CD14-positive monocyte (primary cell): Measurements from ENCODE around the gene FBXL15. TPM values are rescaled to one million over a fixed set of nuclear protein-coding genes. Genes with fewer than 3 reads are reported as not detected.
A peak's percentile ranks its signal among the peaks of the same experiment; 100 is the strongest.

ENCODE experiments used
- DNase-seq, 3 donors: peaks; one replicate each; pipeline ENCODE4 v3.0.0-alpha.2; 2011 to 2022
- H2AFZ ChIP-seq: 2 replicates; pipeline ENCODE4 v1.6.0; 2012; ENCODE audit warnings: mild to moderate bottlenecking, low read depth, low read length, inconsistent platforms; ENCODE audit not compliant: insufficient read depth, poor library complexity, severe bottlenecking
- H3K27ac ChIP-seq, 2 donors: 1 replicate in 1 of 2; 2 replicates in 1 of 2; pipeline ENCODE4 v1.5.1; 2012 to 2013; ENCODE audit warnings: low read length in 2 of 2, control low read depth in 1 of 2, inconsistent platforms in 1 of 2, low read depth in 1 of 2, mild to moderate bottlenecking in 1 of 2
- H3K27me3 ChIP-seq, 2 donors: one replicate each; pipeline versions ENCODE4 v1.6.0 to v1.6.1; 2011 to 2013; ENCODE audit warnings: low read length in 2 of 2; ENCODE audit not compliant: control insufficient read depth in 2 of 2, insufficient read depth in 2 of 2
- H3K36me3 ChIP-seq, 2 donors: replicated peaks in 1 of 2; 1 replicate in 1 of 2; 2 replicates in 1 of 2; pipeline versions ENCODE4 v1.5.1 to v1.6.1; 2012 to 2013; ENCODE audit warnings: low read length in 2 of 2, control low read depth in 1 of 2, inconsistent platforms in 1 of 2, mild to moderate bottlenecking in 1 of 2; ENCODE audit not compliant: insufficient read depth in 2 of 2, control insufficient read depth in 1 of 2
- H3K4me1 ChIP-seq, 2 donors: 1 replicate in 1 of 2; 2 replicates in 1 of 2; pipeline versions ENCODE4 v1.5.1 to v1.6.1; 2012 to 2013; ENCODE audit warnings: low read length in 2 of 2, control low read depth in 1 of 2, inconsistent platforms in 1 of 2, mild to moderate bottlenecking in 1 of 2, moderate library complexity in 1 of 2; ENCODE audit not compliant: insufficient read depth in 2 of 2, control insufficient read depth in 1 of 2
- H3K4me2 ChIP-seq: replicated peaks from 2 replicates; pipeline ENCODE3; 2012; ENCODE audit warnings: low read length, moderate library complexity, mild to moderate bottlenecking; ENCODE audit not compliant: poor library complexity, severe bottlenecking; ENCODE audit errors: extremely low read depth
- H3K4me3 ChIP-seq, 3 experiments: fragments of 200-600 bp in 1 of 3; sonication (generic) in 1 of 3; replicated peaks in 1 of 3; 1 replicate in 2 of 3; 2 replicates in 1 of 3; pipeline ENCODE4 v1.5.1; 2011 to 2013; ENCODE audit warnings: low read length in 3 of 3, mild to moderate bottlenecking in 3 of 3, control low read depth in 2 of 3, low read depth in 2 of 3, inconsistent platforms in 1 of 3, moderate library complexity in 1 of 3
- H3K79me2 ChIP-seq: 2 replicates; pipeline ENCODE4 v1.6.0; 2012; ENCODE audit warnings: mild to moderate bottlenecking, control low read depth, inconsistent platforms, low read length, moderate library complexity; ENCODE audit not compliant: insufficient read depth
- H3K9ac ChIP-seq: 2 replicates; pipeline ENCODE4 v1.6.0; 2017; ENCODE audit warnings: low read length, mild to moderate bottlenecking; ENCODE audit not compliant: insufficient read depth, poor library complexity, severe bottlenecking
- H3K9me3 ChIP-seq, 2 donors: replicated peaks in 1 of 2; 1 replicate in 1 of 2; 2 replicates in 1 of 2; pipeline versions ENCODE4 v1.5.1 to v1.6.1; 2012 to 2013; ENCODE audit warnings: low read length in 2 of 2, control low read depth in 1 of 2; ENCODE audit not compliant: control insufficient read depth in 1 of 2, insufficient read depth in 1 of 2
- H4K20me1 ChIP-seq: 2 replicates; pipeline ENCODE4 v1.6.0; 2012; ENCODE audit warnings: mild to moderate bottlenecking, low read length, control low read depth, moderate library complexity; ENCODE audit not compliant: insufficient read depth
- H3K27ac Mint-ChIP-seq, 7 donors: one replicate each; pipeline ENCODE4 v1.8.0; 2020; ENCODE audit warnings: mild to moderate bottlenecking in 7 of 7, mixed read lengths in 7 of 7, moderate library complexity in 6 of 7, inconsistent platforms in 2 of 7
- H3K27me3 Mint-ChIP-seq, 3 donors: one replicate each; pipeline ENCODE4 v1.8.0; 2021 to 2022; ENCODE audit warnings: low read depth in 3 of 3, mild to moderate bottlenecking in 3 of 3, mixed read lengths in 3 of 3, moderate library complexity in 3 of 3, inconsistent platforms in 1 of 3
- H3K36me3 Mint-ChIP-seq, 2 donors: one replicate each; pipeline ENCODE4 v1.8.0; 2020; ENCODE audit warnings: mixed read lengths in 2 of 2, inconsistent platforms in 1 of 2, mild to moderate bottlenecking in 1 of 2
- H3K4me1 Mint-ChIP-seq: one replicate; pipeline ENCODE4 v1.8.0; 2020; ENCODE audit warnings: mild to moderate bottlenecking, mixed read lengths
- H3K4me3 Mint-ChIP-seq, 2 donors: one replicate each; pipeline ENCODE4 v1.8.0; 2020; ENCODE audit warnings: mild to moderate bottlenecking in 2 of 2, mixed read lengths in 2 of 2, moderate library complexity in 1 of 2
- H3K9me3 Mint-ChIP-seq, 7 donors: one replicate each; pipeline ENCODE4 v1.8.0; 2020 to 2022; ENCODE audit warnings: mixed read lengths in 7 of 7, mild to moderate bottlenecking in 6 of 7, moderate library complexity in 6 of 7, inconsistent platforms in 2 of 7
- CTCF ChIP-seq: fragments of 200-600 bp; IDR thresholded peaks from one replicate; pipeline ENCODE4 v1.8.0; 2022; ENCODE audit warnings: antibody characterized with exemption, mild to moderate bottlenecking
- WGBS: methylation state at CpG from one replicate; pipeline ENCODE4 v1.1.5; 2013; ENCODE audit warnings: missing lambda C conversion rate; ENCODE audit not compliant: insufficient coverage; 5-methylcytosine and 5-hydroxymethylcytosine counted together
- intact Hi-C, 2 donors: fragments of 100-400 bp; cut with micrococcal nuclease; formaldehyde crosslinking; loops; one replicate each; pipeline versions ENCODE4 v1.15.0 to v1.15.1; 2023
- polyA plus RNA-seq, 3 donors: library from polyadenylated mRNA; depleted of rRNA in 1 of 3; unstranded in 2 of 3; stranded (reverse) in 1 of 3; fragments of 300-500 nt in 2 of 3; fragments of >200 nt in 1 of 3; fragmentation: Illumina TruSeq in 2 of 3; gene quantifications; 1 replicate in 2 of 3; 2 replicates in 1 of 3; pipeline ENCODE4 v1.2.3, GENCODE V29; 2012 to 2021

The FBXL15 gene
- polyA plus RNA-seq, 3 donors, result 16.0 to 36.3 (median 25.5) TPM

GRCh38 chr10:102451105-102451969 is 30.7 kb downstream of the FBXL15 start, which contains the start of gene C10orf95:
TSS of gene C10orf95 (minus strand) at chr10:102451543. CDS start at chr10:102451093, 450 bp downstream.
- peak within 1 kb of the TSS; percentile 89 for H2AFZ ChIP-seq
- H3K4me2 ChIP-seq, result peak within 1 kb of the TSS; percentile 96
- peaks cover 4 to 5% of the 10 kb centered on the region in 2 donors for H3K36me3 Mint-ChIP-seq
- peak within 1 kb of the TSS; percentile 80 to 94 for H3K4me3 Mint-ChIP-seq
- H3K9ac ChIP-seq, result peak within 1 kb of the TSS; percentile 83
- intact Hi-C loops, result no loop called here
- peaks cover 66 to 73% of the 10 kb centered on the region in 2 donors for H3K4me1 ChIP-seq
- no peak for TF ChIP-seq CTCF
- peaks cover 0 to 4% (median 0%) of the 10 kb centered on the region in 7 donors for H3K9me3 Mint-ChIP-seq
- H3K36me3 ChIP-seq, result no peaks in the 10 kb centered on the region
- peaks cover 64% of the 10 kb centered on the region for H3K4me1 Mint-ChIP-seq
- H3K27ac ChIP-seq, result peak within 1 kb of the TSS; percentile 89 to 98
- 21% methylated on average over 25 of the region's 28 CpGs for WGBS
- no peaks in the 10 kb centered on the region for H3K9me3 ChIP-seq
- peak within 1 kb of the TSS; percentile 63 to 84 (median 80) for H3K4me3 ChIP-seq
- peaks cover 0 to 2% (median 0%) of the 10 kb centered on the region in 3 donors for H3K27me3 Mint-ChIP-seq
- DNase-seq, result no peak
- H4K20me1 ChIP-seq, result no peaks in the 10 kb centered on the region
- H3K79me2 ChIP-seq, result peaks cover 14% of the 10 kb centered on the region
- H3K27me3 ChIP-seq, result no peaks in the 10 kb centered on the region
- H3K27ac Mint-ChIP-seq, result peak within 1 kb of the TSS; percentile 98 to 100 (median 98)

GRCh38 chr10:102452672-102453340 is 32.2 kb downstream of the FBXL15 start:
- H3K4me1 Mint-ChIP-seq, result peaks cover 74% of the 10 kb centered on the region
- peak overlapping the region in 1 of 3 experiments; percentile 84 for H3K4me3 ChIP-seq
- DNase-seq, result peak; percentile 95 to 98 (median 98)
- H3K27ac Mint-ChIP-seq, result peak overlapping the region; percentile 98 to 100 (median 98)
- no peak overlapping the region for H2AFZ ChIP-seq
- no peak for TF ChIP-seq CTCF
- peaks cover 0 to 4% (median 0%) of the 10 kb centered on the region in 7 donors for H3K9me3 Mint-ChIP-seq
- H3K9me3 ChIP-seq, result no peaks in the 10 kb centered on the region
- H3K27me3 ChIP-seq, result no peaks in the 10 kb centered on the region
- H3K4me2 ChIP-seq, result peak overlapping the region; percentile 38
- no peaks in the 10 kb centered on the region for H4K20me1 ChIP-seq
- H3K79me2 ChIP-seq, result peaks cover 14% of the 10 kb centered on the region
- peak overlapping the region; percentile 77 for H3K9ac ChIP-seq
- no peaks in the 10 kb centered on the region for H3K36me3 ChIP-seq
- peaks cover 0 to 2% (median 0%) of the 10 kb centered on the region in 3 donors for H3K27me3 Mint-ChIP-seq
- no CpG with 5 or more reads among the region's 3 CpGs for WGBS
- intact Hi-C loops, result no loop called here
- peak overlapping the region; percentile 20 to 68 for H3K4me3 Mint-ChIP-seq
- H3K36me3 Mint-ChIP-seq, result peaks cover 4 to 5% of the 10 kb centered on the region in 2 donors
- peaks cover 74 to 80% of the 10 kb centered on the region in 2 donors for H3K4me1 ChIP-seq
- H3K27ac ChIP-seq, result peak overlapping the region; percentile 89 to 98
